ENCODE data around the gene KRT75.

Gene KRT75

GRCh38 chr12:52440821-52441319 is 6.7 kb upstream of the KRT75 start:
- no peak for DNase-seq

DNA sequence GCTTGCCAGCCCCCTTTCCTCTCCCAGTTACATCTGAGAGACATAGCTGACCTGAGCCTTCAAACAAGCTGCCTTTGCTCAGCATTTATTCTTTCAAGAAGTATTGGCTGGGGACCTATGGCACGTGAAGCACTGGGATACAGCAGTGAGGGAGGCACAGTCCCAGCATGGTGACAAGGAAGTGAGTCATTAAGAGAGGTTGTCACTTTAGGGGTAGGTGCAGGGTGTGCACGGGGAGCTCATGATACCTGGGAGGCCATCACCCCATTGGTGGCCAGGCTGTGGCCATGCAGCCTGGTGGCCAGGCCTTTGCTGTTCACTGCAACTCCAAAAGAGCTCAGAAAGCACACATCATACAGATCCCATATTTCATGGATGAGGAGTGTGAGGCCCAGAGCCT is 5.7 kb upstream of the KRT75 start:
- DNase-seq = no peak

DNA sequence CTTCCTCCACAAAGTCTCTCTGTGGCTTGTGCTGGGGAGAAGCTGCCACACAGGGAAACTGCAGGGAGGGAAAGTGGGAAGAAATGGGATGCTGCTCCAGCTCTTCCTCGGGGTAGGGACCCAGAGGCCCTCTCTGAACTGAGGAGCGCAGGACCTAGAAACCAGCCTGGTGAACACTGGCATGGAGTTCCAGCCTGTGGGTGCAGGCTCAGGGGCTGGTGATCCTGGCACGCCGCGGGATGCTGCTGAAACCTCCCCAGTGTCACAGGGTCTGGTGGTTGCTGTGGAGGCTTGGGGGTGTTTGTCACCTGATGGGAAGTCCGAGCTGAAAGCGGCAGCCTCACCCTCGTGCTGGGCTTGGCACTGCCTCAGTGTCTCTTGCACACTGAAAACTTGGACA is 5.2 kb upstream of the KRT75 start:
- no peak for DNase-seq

DNA sequence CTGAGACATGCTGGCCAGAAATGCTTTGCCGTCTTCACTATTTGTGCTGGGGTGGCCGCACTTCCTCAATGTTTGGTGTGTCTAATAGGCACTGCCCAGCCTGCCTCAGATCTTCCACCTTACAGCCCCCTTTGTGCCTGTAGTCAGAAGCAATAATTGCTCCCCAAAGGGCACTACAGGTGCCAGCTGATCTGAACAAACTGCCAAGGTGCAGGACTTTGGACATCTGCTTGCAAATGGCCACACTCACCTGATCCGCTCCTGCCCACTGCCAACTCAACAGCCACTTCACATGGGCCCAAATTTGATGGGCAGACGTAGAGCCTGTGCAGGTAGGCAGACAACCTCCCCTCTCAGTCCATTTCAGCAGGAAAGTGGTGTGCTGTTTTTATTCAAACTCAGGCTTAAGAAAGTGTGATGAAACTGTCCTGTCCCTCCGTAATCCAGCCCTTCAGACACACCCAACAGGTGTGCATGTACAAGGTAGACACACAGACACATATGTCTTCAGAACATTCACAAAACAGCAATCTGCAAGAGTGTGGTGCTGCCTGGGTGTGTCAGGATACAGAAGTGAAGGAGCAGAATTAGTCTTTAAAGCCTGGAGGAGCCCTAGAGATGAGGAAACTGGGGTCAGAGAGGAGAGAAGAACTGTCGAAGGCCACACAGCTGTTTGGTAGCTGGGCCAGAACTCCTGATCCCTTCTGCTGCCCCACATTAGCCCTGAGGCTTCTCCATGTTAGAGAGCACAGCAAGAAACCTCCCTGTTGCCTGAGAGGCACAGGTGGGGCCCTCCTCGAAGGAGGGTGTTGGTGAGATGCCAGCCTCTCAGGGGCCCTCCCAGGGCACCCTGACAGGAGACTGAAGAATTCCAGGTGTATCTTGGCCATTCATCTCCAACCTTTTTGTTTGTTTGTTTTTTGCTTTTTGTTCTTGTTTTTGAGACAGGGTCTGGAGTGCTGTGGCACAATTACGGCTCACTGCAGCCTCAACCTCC is 4.4 kb upstream of the KRT75 start:
- DNase-seq = no peak

DNA sequence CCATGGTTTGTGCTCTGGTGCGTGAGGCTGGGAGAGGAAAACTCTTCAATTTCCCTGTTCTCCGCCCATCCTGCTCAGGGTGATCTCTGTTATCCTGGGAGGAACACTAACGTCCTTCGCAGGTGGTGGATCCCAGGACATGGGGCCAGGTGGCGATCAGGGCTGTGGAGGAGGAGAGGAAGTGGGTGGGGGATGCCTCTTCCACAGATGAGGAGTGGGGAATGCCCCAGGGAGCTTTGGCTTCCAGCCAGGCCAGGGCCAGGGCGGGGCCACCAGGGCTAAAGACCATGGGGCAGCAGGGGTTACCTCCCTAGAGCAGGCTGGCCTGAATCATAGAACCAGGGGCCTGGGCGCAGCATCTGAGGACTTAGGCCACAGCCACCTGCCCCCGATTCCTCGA is 3.3 kb upstream of the KRT75 start:
- DNase-seq = no peak

DNA sequence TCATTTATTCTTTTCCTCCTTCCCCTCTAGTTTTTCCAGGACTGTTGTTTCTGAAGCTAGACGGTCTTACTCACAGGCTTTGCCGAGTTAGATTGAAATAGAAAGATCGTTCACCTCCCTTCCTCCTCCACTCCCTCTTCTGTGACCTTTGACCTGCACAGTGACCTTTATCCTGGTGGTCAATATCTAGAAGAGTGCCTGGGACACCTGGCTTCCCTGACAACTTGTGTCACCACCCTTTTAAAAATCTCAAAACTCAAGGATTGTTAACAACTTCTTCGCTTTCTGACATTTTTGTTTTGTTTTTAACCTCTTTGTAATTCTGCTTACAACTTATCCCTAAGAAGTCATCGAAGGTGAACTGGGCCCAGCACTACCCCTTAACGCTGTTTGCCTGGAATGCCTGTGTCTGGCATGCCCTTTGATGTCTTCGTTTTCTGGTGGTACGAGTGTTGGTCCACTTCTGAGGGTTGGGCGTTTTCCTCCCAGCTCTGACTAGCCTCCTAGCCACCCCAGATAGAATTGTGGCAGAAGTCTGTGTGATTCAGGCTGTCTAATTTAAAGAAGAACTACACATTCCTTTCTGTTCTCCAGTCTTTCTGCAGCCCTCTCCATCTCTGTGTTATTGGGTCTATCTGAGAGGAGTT is 2.8 kb upstream of the KRT75 start:
- DNase-seq = no peak

DNA sequence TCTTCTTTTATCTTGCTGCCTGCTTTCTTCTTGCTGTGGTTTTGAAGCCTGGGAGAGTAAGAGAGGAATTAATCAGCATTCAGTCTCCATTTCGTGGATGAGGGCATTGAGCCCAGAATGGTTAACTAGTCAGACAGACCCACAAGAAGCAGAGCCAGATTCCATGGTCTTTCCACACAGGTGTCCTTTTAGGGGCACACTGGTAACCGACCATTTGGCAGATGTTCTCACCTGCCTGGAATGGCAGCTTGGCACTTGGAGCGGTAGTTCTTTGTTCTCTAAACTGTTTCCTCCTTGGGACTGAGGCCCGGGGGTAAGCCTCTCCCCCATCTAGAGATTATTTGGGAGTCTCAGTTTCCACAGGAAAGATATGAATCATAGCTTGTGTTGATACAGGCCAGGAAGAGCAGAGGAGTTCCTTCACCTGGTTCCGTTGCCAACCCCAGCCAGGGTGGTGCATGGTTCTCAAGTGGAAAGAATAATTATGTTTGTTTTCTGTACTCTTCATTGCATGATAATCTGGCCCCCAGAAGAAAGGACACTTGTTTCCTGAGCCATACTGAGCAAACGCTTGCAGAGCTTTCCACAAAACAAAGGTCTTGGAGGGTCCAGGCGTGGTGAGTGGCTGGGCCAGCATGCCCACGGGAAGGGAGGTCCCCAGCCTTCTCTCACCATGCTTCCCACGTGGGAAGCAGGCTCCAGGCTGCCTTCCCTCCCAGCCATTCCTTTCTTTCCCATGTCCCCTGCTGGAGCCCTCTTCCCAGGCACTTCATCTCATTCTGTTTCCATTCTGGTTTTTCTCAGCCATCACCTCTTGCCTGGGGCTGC is 2.0 kb upstream of the KRT75 start:
- DNase-seq = no peak

GRCh38 chr12:52435659-52435999 is 1.5 kb upstream of the KRT75 start:
- DNase-seq = no peak

DNA sequence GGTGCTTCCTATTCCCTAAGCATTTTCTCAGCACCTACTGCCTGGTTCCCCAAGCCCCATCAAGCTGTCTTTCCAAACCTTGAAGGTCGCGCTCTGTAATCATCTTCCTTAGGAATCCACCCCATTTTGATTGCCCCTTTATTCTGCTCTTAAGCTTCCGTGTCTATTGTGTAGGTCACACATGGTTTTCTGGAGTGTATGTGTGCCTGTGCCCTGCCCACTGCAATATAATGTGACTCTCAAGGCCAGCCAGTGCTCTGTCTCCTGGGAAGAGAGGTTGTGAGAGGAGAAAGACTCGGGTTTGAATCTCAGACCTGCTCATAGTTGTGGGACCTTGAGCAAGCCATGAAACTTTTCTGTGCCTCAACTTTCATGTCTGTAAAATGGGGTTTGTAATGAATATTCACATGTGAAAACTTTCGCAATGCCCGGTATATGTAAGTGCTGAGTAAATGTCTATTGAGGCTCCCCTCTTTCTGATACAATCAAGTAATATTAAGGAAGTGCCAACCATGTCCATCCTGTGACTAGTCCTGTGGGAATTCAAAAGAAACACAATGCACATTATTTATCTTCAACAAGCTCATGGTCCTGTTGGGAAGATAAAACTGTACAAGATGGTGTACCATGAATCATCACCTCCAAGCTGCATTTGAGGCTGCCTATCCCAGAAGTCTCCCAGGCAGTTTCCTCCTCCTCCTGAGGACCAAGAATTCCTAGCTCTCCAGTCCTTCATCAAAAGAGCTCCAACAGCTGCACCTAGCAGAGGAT is 774 bp upstream of the KRT75 start:
- DNase-seq = no peak

GRCh38 chr12:52433501-52434080 is 580 bp downstream of the KRT75 start:
- no peak for DNase-seq

DNA sequence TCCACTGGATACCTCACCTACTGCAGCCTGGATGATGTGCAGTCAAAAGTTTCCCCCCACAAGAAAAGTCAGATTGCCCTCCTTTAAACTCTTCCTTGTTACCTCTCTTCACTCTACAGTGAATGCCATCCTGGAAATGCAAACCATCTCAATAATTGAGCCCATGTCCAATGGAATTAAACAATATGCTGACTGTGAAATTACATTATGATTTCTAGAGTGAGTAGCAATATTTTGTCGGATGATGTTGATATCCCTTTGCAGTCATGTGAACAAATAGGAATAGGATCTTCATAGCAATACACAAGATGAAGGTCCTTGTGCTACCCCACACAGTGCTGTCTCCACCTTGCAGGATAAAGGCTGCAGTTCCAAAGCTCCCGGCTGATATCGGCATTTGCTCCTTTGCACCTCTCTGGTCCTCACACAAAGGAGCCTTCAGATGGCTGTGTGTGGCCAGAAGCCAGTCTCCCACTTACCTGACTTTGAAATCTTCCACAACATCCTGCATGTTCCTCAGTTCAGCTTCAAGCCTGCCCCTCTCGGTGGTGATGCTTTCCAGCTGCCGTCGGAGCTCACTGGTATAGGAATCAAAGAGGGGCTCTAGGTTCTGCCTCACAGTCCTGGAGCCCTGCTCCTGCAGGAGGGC is 1.5 kb downstream of the KRT75 start:
- DNase-seq = no peak

- no peak for DNase-seq
Measured at GRCh38 chr12:52428121-52428520, 6.0 kb downstream of the KRT75 start.

DNA sequence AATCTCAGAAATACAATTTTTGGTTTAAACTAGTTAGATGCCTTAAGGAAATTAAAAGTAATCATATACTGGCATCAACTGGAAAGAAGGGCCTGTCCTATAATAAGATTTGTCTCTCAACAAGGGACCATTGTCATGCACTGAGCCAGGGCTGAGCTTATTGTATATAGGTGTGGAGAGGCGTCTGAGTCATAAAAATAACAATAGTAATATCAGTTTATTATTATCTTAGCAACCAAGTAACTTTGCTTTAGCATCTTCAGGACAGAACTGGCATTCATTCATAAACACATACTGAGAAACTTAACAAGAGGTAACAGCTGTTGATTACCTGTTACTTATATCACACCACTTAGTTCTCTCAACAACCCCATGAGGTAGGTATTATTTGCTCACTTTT is 7.1 kb downstream of the KRT75 start:
- DNase-seq = no peak

DNA sequence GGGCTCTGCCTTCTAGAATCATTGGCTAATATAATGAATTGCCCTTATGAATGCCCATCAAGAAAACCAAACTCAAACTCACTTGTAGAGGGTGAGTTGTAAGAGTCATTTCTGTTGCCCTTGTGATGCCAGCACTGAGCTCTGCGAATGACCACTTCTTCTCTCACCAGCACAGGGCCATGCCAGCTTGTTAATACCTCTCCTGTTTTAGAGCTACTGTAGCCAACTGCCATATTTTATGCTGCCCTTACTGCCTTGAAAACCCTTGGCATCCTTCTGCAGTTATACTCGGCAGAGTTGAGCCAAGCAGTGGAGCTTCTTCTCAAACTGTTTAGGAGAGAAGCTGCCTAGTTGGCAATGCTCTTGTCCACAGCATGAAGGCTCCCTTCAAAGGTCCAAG is 8.1 kb downstream of the KRT75 start:
- DNase-seq = no peak

DNA sequence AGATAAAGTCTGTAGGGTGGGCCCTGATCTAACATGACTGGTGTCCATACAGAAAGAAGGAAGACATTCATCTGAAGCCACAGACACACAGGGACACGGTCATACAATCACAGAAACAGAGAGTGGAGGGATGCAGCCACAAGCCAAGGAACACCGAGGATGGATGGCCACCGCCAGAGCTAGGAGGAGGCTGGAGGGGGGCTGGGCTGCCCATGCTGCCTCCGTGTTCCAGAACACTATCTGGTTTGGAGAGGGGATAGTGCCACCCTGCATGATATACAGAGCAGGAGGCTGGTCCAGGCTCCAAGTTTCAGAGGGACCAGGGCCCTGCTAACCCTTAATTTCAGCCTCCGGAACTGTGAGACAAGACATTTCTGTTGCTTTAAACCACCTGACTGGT is 8.7 kb downstream of the KRT75 start:
- no peak for DNase-seq

- no peak for DNase-seq
Measured at GRCh38 chr12:52423661-52424500, 10.3 kb downstream of the KRT75 start.

DNA sequence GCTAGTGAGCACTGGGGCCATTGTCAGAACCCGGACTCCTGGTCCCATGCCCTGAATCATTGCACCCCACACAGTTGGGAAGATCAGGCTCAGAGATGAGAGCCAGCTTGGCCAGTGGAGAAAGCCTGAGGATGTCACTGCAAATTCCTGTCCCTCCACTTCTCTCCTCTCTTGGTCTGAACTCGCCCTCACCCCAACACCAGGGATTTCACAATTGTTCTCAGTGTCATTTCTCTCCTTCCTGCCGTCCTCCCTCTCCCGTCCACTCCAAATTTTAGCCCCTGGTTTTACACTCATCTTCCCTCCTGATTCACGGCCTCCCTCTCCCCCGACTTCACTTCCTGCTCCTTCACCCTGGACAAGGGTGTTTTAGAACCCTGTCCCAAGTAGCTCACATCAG is 11.1 kb downstream of the KRT75 start:
- no peak for DNase-seq

DNA sequence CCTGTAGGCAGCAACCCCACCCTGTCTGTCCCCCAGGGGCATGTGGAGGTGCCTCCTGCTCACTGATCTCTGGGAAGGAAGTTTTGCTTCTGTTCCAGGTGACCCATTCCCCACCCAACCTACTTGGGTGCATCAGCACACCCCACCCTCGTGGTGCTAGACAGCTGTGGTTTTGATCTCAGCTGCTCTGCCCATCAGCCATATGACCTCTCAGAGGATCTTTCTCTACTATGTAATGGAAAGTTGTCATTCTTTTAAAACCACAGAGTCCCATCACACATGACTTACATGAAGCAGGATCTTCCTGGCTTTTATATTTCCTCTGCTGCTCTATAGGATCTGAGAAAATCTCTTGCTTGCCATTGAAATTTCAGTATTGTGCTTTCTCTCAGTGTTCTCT is 14.5 kb downstream of the KRT75 start:
- no peak for DNase-seq

GRCh38 chr12:52418576-52419110 is 15.5 kb downstream of the KRT75 start:
- DNase-seq = no peak

All from hypothalamus (tissue), 51 donors.